ENCODE measurements around the gene PROP1. TPM values are rescaled to one million over a fixed set of nuclear protein-coding genes. Genes with fewer than 3 reads are reported as not detected.
"Not testable (repeated sequence)": the region's sequence is repeated elsewhere in the genome, so short reads cannot be mapped to it uniquely, and the experiment has no call there.

The PROP1 gene
- total RNA-seq, 1 experiment from 2014 or later = not detected

GRCh38 chr5:178006181-178006535 is 10.1 kb upstream of the PROP1 start:
- DNase-seq (ENCODE audit: low spot score); H3K4me1 ChIP-seq (ENCODE audit: insufficient read depth, low read length, poor library complexity, severe bottlenecking); intact Hi-C loops (cut with micrococcal nuclease; ENCODE audit: unreplicated experiment); H3K36me3 ChIP-seq (ENCODE audit: insufficient read depth, low read length, poor library complexity, severe bottlenecking); H3K27ac ChIP-seq (ENCODE audit: low read depth, low read length, poor library complexity, severe bottlenecking); CTCF ChIA-PET; H3K4me3 ChIP-seq (ENCODE audit: low read depth, low read length, poor library complexity, severe bottlenecking); H3K9me3 ChIP-seq (ENCODE audit: low read depth, low read length, poor library complexity, severe bottlenecking); BruUV-seq (replicated peaks); POLR2A ChIA-PET (ENCODE audit: low non-redundant PET): not testable (repeated sequence)
- H3K27me3 ChIP-seq (replicated peaks; ENCODE audit: insufficient read depth, low read depth, low read length, poor library complexity) = peaks cover 17% of the 10 kb centered on the region

GRCh38 chr5:177997846-177998245 is 1.8 kb upstream of the PROP1 start:
- no TSS peak for BruUV-seq (replicated peaks)
- Histone ChIP-seq H3K4me1 (ENCODE audit: insufficient read depth, low read length, poor library complexity, severe bottlenecking) (no peaks in the 10 kb centered on the region), H3K27me3 (replicated peaks; ENCODE audit: insufficient read depth, low read depth, low read length, poor library complexity) (peaks cover 14% of the 10 kb centered on the region), H3K27ac (ENCODE audit: low read depth, low read length, poor library complexity, severe bottlenecking) (no peak overlapping the region), H3K36me3 (ENCODE audit: insufficient read depth, low read length, poor library complexity, severe bottlenecking) (no peaks in the 10 kb centered on the region), H3K9me3 (ENCODE audit: low read depth, low read length, poor library complexity, severe bottlenecking) (no peaks in the 10 kb centered on the region), H3K4me3 (ENCODE audit: low read depth, low read length, poor library complexity, severe bottlenecking) (no peak overlapping the region)
- ChIA-PET POLR2A (ENCODE audit: low non-redundant PET) (no interaction called here), CTCF (no interaction called here)
- intact Hi-C loops (cut with micrococcal nuclease; ENCODE audit: unreplicated experiment) = no loop called here
- TF ChIP-seq CTCF (conservative IDR thresholded peaks at IDR 0.05; ENCODE audit: low read depth, low read length) (no peak), EZH2 (IDR thresholded peaks at IDR 0.05; ENCODE audit: borderline replicate concordance, low read depth, low read length, poor library complexity, severe bottlenecking) (no peak)
- DNase-seq (ENCODE audit: low spot score) = no peak

- BruUV-seq (replicated peaks) = no TSS peak
- intact Hi-C loops (cut with micrococcal nuclease; ENCODE audit: unreplicated experiment) = no loop called here
- H3K27ac ChIP-seq (ENCODE audit: low read depth, low read length, poor library complexity, severe bottlenecking) = no peak overlapping the region
- CTCF ChIA-PET = no interaction called here
- H3K36me3 ChIP-seq (ENCODE audit: insufficient read depth, low read length, poor library complexity, severe bottlenecking) = no peaks in the 10 kb centered on the region
- no peak overlapping the region for H3K4me3 ChIP-seq (ENCODE audit: low read depth, low read length, poor library complexity, severe bottlenecking)
- H3K4me1 ChIP-seq (ENCODE audit: insufficient read depth, low read length, poor library complexity, severe bottlenecking) = no peaks in the 10 kb centered on the region
- no peaks in the 10 kb centered on the region for H3K9me3 ChIP-seq (ENCODE audit: low read depth, low read length, poor library complexity, severe bottlenecking)
- TF ChIP-seq EZH2 (IDR thresholded peaks at IDR 0.05; ENCODE audit: borderline replicate concordance, low read depth, low read length, poor library complexity, severe bottlenecking) (no peak), CTCF (conservative IDR thresholded peaks at IDR 0.05; ENCODE audit: low read depth, low read length) (no peak)
- H3K27me3 ChIP-seq (replicated peaks; ENCODE audit: insufficient read depth, low read depth, low read length, poor library complexity) = peaks cover 10% of the 10 kb centered on the region
- no peak for DNase-seq (ENCODE audit: low spot score)
- POLR2A ChIA-PET (ENCODE audit: low non-redundant PET) = no interaction called here
These were observed 1.3 kb upstream of the PROP1 start for GRCh38 chr5:177997319-177997670.

GRCh38 chr5:177996660-177997318 is 747 bp upstream of the PROP1 start:
- H3K36me3 ChIP-seq (ENCODE audit: insufficient read depth, low read length, poor library complexity, severe bottlenecking) = no peaks in the 10 kb centered on the region
- TF ChIP-seq EZH2 (IDR thresholded peaks at IDR 0.05; ENCODE audit: borderline replicate concordance, low read depth, low read length, poor library complexity, severe bottlenecking) (no peak), CTCF (conservative IDR thresholded peaks at IDR 0.05; ENCODE audit: low read depth, low read length) (no peak)
- no peak overlapping the region for H3K27ac ChIP-seq (ENCODE audit: low read depth, low read length, poor library complexity, severe bottlenecking)
- H3K27me3 ChIP-seq (replicated peaks; ENCODE audit: insufficient read depth, low read depth, low read length, poor library complexity) = peaks cover 10% of the 10 kb centered on the region
- DNase-seq (ENCODE audit: low spot score) = no peak
- ChIA-PET CTCF (interaction anchor here (0.5 kb wide), 1 partner anchor 769 kb away, joined by 3 read pairs; no protein-coding TSS in a partner anchor), POLR2A (ENCODE audit: low non-redundant PET) (no interaction called here)
- no peak overlapping the region for H3K4me3 ChIP-seq (ENCODE audit: low read depth, low read length, poor library complexity, severe bottlenecking)
- H3K4me1 ChIP-seq (ENCODE audit: insufficient read depth, low read length, poor library complexity, severe bottlenecking) = no peaks in the 10 kb centered on the region
- intact Hi-C loops (cut with micrococcal nuclease; ENCODE audit: unreplicated experiment) = no loop called here
- BruUV-seq (replicated peaks) = no TSS peak
- H3K9me3 ChIP-seq (ENCODE audit: low read depth, low read length, poor library complexity, severe bottlenecking) = no peaks in the 10 kb centered on the region
